Fibroblast of mammary gland (primary cell): ENCODE measurements around the gene NEURL3.

Source experiments
- DNase-seq: peaks from one replicate; pipeline ENCODE4 v3.0.0-alpha.2; 2010; ENCODE audit warnings: low read depth
- H3K4me3 ChIP-seq: 2 replicates; pipeline ENCODE4 v1.5.1; 2011; ENCODE audit warnings: low read depth, mild to moderate bottlenecking, low read length, moderate library complexity; ENCODE audit not compliant: control insufficient read depth
- TF ChIP-seq, protein P1 (sequence below): conservative IDR thresholded peaks from 2 replicates; pipeline ENCODE4 v1.5.1; 2011; ENCODE audit warnings: low read depth, low read length, inconsistent platforms; ENCODE audit not compliant: control insufficient read depth, insufficient read depth

NEURL3 gene

GRCh38 chr2:96546797-96547196 is 41.6 kb upstream of the NEURL3 start:
- no peak for DNase-seq
- TF ChIP-seq, protein P1, sequence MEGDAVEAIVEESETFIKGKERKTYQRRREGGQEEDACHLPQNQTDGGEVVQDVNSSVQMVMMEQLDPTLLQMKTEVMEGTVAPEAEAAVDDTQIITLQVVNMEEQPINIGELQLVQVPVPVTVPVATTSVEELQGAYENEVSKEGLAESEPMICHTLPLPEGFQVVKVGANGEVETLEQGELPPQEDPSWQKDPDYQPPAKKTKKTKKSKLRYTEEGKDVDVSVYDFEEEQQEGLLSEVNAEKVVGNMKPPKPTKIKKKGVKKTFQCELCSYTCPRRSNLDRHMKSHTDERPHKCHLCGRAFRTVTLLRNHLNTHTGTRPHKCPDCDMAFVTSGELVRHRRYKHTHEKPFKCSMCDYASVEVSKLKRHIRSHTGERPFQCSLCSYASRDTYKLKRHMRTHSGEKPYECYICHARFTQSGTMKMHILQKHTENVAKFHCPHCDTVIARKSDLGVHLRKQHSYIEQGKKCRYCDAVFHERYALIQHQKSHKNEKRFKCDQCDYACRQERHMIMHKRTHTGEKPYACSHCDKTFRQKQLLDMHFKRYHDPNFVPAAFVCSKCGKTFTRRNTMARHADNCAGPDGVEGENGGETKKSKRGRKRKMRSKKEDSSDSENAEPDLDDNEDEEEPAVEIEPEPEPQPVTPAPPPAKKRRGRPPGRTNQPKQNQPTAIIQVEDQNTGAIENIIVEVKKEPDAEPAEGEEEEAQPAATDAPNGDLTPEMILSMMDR, result no peak
- H3K4me3 ChIP-seq, result no peak overlapping the region

DNA sequence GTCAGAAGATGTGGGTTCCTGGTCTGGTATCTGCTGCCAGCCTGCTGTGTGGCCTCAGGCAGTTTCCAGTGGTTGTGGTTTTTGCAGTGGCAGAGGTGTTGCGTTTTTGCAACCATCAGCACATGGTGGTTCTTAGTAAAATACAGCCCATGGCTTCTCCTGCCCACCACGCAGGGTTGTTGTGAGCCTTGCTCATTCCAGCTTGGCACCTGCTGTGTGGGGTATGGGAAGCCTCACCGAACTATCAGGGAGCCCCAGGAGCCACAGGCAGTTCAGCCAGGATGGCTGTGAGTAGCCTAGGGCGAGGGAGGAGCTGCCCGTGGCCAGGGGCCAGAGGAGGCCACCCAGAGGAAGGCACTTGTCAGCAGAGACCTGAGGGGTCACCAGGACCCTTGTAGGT is 41.2 kb upstream of the NEURL3 start:
- no peak for DNase-seq
- TF ChIP-seq, protein P1, result no peak

DNA sequence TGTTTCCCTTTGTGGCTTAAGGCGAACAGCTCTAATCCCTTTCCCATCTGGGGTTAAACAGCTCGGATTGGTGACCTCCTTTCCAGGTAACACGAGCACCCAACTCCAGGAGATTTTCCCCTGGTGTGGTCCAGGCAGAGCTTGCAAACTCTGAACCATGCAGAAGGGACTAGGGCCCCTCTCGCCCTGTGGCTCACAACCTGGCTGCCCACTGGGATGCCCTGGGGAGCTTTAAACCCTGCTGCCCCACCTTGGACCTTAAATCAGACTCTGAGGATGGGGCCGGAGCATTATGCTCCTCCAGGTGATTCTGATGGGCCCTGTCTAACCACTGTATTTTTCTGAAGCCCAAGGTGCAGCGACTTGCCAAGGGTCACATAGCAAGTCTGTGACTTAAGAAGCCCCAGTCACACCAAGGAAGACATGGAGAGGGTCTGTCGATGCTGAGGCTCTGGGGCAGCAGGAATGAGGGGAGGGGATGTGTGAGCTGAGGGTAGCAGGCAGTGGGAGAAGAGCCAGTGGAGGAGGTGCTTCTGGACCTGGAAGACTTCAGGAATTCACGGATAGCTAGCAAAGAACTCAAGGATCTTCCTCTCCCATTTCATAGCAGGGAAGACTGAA is 37.3 kb upstream of the NEURL3 start:
- no peak for DNase-seq
- TF ChIP-seq, protein P1, result no peak
- H3K4me3 ChIP-seq, result no peak overlapping the region

More for the DNA sequence above, 41.2 kb upstream of the NEURL3 start:
- H3K4me3 ChIP-seq, result no peak overlapping the region

- TF ChIP-seq, protein P1, result no peak
- peak; percentile 89 for DNase-seq
These were observed 36.4 kb upstream of the NEURL3 start for GRCh38 chr2:96541398-96542152.

GRCh38 chr2:96540136-96540535 is 35.0 kb upstream of the NEURL3 start:
- DNase-seq, result peak; percentile 55
- TF ChIP-seq, protein P1, result no peak
- no peak overlapping the region for H3K4me3 ChIP-seq

More at GRCh38 chr2:96541398-96542152, 36.4 kb upstream of the NEURL3 start:
- H3K4me3 ChIP-seq, result no peak overlapping the region

GRCh38 chr2:96539215-96539920 is 34.2 kb upstream of the NEURL3 start:
- TF ChIP-seq, protein P1, result no peak
- no peak for DNase-seq
- no peak overlapping the region for H3K4me3 ChIP-seq
